Activated CD4-positive, alpha-beta T cell treated with anti-CD3 and anti-CD28 coated beads, Interleukin-2, Interleukin-4, amounts not matched to agents 100 ng/mL and 50 ng/mL, durations not matched to agents 16 hours and 8 hours (primary cell): ENCODE measurements around the gene LHFPL3.

Experiments
- DNase-seq: peaks from one replicate; pipeline ENCODE4 v3.0.0-alpha.2; 2020; ENCODE audit warnings: low spot score

The LHFPL3 gene

DNA sequence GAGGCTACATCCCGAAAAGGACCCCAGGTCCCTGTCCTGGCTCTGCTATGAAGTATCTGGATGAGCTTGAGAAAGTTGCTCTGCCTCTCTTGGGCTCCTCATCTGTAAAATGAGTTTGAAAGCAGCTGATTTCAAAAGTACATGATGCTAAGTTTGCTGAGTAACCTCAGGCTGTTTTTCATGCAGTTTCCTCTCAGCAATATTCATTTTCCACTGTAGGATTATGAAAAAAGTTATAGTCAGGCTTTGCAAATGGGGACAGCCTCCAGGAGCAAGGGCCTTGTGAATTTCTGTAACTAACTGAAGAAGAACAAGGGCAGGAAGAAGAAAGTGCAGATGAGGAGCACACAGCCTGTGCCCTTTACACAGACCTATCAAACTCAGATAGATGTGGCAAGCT is 518.3 kb downstream of the LHFPL3 start:
- no peak for DNase-seq

DNA sequence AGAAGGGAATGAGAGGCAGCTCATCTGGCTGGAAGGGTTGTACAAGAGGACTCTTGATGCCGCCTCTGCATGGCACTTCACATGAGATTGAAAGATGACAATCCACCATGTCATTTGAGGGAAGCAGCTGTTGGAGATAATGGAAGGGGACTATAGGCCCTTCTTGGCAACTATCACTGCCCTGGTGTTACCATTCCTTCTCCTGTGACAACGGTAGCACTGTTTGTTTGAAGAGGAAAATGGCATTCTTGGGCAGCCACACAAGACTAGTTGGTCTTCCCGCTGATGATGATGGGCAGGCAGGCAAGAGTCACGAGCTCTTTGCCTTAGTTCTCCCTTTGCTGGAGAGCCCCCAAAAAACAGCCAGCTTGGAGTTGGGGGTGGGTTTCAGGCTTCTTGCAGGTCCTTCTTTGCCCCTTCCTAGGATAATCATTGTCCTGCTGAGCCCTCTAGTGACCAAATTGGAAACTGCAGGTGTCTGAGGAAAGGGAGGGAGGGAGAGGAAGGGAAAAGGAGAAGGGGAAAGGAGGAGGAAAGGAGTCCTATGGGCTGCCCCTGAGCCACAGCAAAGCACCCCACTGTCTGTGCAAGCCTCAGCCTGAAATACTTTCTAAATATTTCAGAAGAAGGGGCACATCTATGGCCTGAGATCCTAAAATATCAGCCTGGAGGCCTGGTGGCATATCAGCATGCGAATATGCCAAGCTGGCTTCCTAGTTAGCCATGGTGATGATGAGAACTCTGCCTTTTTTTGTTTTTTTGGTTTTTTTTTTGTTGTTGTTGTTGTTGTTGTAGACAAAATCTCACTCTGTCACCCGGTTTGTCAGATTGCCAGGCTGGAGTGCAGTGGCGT is 520.0 kb downstream of the LHFPL3 start:
- DNase-seq, result peak; percentile 60

DNA sequence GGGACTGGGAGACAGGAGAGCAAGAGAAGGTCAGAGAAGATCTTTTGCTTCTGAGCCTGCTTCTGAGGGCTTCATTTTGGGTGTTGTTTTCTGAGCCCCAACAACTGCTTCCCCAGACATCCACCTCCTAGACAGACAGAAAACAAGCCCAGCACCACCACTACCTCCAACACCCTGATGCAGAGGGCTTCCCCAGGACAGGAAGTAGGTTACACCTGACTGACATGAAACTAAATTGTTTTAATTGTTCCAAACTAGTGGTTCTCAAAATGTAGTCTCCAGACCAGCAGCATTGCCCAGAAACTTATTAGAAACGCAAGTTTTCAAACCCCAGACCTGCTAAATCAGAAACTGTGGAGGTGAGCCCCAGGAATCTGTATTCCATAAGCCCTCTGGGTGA is 522.0 kb downstream of the LHFPL3 start:
- DNase-seq, result no peak

DNA sequence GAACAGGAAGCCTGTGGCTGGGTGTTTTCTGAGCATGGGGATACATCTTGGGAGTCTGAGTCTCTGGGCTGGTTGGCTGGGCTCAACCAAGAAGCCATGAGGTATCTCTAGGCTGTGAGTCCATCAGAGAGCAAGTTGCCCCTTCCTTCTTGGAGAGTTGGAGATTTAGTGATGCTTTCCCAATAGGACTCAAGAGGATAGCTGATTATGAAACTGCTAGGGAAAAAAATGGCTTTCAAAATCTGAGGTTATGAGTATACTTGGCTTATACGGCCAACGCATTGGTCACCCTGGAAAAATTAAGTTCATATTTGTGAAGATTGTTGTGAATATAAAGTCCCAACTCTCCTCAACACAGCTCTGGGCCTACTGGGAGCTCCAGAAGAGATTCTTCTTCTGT is 522.9 kb downstream of the LHFPL3 start:
- no peak for DNase-seq

DNA sequence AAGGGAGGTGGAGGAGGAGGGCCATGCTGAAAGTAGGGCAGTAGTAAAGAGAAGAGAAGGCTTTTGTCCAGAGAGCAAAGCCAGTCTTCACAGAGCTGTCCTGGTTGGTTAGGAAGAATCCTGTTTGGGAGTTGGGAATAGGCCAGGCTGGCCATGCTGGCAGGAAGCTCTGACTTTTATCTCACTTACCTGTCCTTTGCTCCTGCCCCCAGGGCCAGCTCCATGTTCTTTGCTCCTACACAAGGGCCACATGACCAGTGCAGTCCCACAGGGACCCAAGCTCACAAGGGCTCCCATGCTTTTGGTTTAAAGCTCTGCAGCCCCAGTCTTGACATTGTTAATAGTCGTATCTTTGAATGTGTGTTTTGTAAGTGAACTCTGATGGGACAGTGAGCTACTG is 524.0 kb downstream of the LHFPL3 start:
- no peak for DNase-seq

DNA sequence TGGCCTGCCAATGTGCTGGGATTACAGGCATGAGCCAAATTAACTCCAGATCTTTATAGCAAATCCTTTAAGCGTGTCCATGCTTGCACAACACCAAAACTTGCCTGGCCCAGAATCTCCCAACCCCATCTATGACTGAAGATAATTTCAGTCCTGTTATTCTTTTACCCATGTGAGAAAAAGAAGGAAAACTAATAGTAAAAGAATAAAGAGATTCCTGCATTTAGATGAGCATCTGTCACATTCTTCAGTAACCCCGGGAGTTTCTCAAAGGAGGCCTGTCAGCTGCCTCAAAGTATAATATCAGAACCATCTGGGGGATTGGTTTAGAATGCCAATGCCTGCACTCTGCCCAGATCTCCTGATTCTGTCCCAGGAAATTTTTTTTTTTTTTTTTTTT is 527.5 kb downstream of the LHFPL3 start:
- DNase-seq, result no peak

DNA sequence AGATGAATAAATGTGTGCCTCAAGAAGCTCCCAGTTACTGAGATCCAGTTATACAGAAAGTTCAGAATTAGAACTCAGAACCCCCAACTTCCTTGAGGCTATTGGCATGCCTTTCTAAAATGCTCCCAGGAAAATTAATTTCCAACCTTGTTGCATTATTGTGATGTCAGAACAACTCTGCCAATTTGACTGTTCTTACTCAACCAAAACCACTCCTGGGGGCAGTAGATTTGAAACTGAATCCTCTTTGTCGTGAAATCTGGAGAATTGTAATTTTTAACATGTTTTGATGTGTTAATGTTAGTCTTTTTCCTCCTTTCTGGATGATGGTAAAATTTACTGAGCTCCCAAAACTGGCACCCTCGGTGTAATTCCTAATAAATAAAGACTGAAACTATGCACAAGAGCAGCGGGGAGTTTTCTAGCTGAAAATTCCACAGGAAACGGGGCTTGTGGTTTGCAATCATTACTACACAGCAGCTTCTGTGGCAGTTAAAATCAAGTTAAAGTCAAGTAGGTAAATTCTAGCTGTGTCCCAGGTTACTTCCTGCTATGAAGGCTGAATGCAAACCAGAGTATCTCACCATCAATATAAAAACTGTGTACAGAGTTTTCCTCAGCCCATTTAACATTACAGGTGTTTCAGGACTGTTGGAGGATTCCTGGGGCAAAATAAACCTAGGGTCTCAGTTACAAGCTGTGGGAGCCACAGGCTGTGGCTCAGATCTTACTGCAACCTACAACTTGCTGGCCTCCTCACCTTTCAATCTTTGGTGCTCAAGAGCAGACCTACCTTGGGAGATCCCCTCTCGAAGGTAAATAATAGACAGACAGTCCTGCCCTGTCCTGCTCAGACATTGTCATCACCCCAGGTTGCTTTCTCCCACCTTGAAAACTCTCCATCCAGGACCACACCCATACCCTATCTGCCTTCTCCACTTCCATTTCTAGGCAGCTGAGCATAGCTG is 529.3 kb downstream of the LHFPL3 start:
- peak; percentile 27 for DNase-seq

DNA sequence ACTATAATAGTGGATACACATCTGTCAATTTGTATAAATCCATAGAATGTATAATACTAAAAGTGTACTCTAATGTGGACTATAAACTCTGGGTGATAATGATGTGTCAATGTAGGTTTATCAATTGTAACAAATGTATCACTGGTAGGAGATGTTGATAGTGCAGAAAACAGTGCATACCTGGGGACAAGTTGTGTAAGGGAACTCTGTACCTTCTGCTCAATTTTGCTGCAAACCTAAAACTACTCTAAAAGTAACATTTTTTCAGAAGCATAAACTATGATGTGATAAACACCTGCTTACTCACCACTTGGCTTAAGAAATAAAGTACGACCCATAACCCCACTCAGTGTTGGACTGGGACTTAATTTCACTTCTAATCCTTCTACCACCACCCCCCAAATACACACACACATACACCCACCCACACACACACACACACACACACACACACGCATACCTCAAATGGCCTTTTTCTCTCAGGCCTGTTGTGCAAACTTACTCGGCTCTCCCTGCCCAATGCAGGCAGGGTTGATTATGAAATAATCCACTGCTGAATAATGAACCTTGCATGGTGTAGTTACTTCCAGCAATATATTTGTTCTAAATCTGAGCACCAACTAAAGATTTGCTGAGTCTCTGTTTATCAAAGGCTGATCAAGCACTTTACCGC is 531.5 kb downstream of the LHFPL3 start:
- no peak for DNase-seq

DNA sequence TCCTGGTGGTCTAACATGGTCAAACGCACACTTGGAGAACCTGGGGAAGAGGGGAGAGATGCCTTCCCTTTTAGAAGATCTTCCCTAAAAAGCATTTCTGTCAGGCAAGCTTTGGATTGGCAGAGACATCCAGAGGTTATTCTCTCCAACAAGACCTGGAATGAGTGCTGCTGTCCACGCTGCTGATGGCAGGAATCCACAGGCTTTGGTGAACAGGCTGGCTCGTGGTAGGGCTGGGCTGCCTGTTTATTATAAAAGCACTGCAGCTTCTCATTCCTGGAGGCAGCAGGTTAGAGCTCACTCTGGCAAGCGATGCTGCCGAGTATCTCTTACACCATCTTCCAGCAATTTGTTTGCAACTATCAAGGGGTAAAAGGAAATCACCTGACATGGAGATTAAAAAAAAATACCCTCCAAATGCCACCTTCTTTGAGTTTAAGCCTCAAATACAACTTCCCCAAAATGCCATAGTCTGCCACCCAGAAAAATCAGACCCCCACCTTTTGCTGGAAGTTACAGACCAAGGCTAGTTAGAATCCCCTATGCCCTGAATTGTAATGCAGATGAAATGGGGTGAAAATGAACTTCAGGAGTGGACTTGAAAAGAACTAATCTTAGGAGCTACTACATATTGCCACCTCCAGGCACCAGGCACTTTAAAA is 533.5 kb downstream of the LHFPL3 start:
- DNase-seq, result no peak

DNA sequence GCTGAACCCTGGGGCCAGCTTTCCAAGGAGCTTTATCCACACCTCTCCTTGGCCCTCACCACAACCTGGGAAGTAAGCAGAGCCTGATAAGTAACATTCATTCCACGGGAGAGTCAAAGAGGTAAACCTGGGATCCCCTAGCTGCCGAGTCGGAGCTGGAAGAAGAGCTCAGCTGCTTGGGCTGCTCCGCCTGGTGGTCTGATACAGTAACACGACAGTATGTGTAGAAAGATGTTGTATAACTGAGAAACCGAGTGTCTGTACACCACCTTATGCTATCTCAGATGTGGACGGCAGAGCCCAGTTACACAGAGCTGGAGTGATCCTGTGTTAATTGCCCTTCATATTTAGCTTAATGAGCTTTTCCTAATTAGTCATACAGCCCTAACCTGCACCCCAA is 534.3 kb downstream of the LHFPL3 start:
- no peak for DNase-seq

DNA sequence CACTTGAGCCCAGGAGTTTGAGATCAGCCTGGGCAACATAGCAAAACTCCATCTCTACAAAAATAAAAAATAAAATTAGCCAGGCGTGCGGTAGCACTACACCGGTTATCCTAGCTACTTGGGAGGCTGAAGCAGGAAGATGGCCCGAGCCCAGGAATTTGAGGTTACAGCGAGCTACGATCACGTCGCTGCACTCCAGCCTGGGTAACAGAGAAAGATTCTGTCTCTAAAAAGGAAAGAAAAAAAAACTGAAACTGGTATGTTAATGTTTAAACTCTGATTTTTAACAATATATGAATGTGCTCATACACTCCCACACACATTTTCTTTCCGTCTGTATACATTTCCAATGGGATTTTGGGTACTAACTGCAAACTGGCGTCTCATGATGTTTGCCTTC is 545.0 kb downstream of the LHFPL3 start:
- DNase-seq, result no peak

DNA sequence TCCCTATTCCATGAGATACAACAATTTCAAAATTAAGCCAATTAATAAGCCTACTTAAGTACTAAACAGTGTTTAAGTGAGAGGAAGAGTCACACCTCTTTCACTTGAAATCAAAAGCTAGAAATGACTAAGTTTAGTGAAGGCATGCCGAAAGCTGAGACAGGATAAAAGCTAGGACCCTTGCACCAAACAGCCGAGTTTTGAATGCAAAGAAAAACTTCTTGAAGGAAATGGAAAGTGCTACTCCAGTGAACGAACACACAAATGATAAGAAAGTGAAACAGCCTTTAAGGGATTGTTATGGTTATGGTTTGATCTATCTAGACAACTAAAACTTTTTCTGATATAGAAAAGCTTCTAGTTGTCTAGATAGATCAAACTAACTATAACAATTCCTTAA is 550.2 kb downstream of the LHFPL3 start:
- DNase-seq, result peak; percentile 73

DNA sequence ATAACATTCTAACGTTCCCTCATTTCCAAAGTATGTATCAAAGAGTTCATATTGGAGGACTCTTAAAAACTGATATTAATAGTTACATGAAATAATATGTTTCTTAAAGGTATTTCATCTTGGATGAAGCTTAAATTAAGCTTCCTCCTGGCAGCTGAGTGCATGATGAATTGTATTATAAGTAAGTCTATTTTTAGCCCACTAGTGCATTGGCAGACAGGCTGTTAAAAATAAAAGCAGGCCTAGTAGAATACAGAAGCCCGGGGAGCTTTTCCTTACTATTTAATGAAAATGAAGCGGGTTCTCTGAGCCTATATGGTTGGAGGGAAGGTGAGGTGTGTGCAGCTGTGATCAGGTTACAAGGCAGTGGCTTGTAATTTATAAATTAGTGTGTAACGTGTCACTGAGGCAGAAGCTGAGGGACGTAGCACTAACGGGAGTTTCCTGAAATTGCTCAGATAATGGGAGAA is 554.9 kb downstream of the LHFPL3 start:
- DNase-seq, result no peak

DNA sequence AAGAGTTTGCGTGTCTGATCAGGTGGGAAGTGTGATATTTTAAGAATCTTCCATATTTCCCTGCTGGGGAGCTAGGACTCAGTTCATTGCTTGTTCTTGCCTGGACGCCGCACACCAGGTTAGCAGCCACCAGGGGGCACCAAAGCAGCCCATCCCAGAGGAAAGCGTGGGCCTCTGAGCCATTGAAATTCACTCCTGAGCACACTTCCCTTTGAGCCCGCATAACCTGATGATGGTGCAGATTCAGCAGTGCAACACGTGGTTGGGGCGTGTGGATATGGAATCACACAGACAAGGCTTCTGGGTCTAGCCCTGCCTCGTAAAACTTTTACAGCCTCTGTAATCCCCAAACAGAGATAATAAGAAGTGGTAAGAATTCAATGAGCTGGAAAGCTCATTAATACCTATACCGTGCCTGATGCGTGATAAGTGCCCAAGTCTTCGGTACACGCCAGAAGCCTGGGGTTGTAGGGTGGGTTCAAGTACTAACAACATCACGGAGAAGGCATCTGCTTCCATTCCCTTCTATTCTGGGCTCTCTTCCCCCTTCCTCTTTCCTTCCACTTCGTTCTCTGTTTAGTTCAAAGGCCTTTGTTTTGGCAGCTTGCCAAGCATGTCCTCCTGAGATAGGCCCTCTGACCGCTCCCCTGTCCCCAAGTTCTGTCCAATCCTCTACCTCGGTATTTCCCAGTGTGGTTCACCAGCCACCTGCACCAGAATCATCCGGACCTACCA is 555.5 kb downstream of the LHFPL3 start:
- DNase-seq, result peak; percentile 78

DNA sequence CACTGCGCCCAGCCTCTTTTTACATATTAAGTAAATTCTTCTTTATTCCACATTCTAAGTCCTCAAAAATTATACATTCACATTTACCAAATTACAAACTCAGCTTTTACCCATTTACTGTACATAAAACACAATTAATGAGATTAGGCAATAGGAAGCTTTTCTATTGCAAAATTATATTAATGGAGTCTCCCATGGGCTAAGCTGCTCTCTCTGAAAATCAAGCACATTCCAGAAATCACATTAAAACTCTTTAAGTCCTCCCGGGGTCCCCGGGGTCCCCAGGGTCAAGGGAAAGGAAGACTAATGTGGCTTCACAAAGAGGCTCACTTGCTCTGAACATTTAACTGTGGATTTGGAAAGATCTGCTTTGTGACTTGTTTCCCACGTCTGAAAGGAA is 558.2 kb downstream of the LHFPL3 start:
- DNase-seq, result no peak

DNA sequence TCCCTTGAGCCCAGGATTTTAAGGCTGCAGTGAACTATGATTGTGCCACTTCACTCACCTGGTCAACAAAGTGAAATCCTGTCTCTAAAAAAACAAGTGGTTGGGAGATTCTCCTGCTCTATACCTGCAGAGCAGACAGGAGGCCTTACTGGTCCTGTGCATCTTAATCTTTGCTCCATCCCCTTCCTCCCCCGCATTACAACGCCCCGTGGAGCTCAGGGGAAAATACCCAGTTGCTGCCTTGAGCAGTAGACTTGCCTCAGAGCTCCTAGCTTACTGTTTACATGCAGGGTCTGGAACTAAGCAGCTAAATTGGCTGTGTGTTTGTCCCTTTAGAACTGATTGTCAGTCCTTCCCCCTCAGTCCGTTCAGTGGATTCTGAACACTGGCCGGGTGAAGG is 561.8 kb downstream of the LHFPL3 start:
- DNase-seq, result no peak

DNA sequence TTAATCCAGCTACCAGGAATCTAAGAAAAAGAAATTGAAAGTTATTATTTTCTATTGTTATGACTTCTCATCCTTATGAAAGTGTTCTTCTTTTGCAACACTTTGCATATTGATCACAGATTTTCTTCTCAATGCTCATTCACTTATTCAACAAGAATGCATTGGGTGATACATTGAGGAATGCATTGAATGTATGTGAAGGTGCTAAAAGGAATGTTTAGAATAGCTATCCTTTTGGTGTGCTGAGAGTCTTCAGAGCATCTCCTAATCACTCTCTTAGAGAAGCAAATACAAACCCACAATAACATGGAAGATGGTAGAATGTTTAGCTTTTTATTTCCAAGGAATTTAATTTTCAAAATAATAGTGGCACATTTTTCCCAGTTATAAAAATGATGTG is 563.5 kb downstream of the LHFPL3 start:
- DNase-seq, result no peak

DNA sequence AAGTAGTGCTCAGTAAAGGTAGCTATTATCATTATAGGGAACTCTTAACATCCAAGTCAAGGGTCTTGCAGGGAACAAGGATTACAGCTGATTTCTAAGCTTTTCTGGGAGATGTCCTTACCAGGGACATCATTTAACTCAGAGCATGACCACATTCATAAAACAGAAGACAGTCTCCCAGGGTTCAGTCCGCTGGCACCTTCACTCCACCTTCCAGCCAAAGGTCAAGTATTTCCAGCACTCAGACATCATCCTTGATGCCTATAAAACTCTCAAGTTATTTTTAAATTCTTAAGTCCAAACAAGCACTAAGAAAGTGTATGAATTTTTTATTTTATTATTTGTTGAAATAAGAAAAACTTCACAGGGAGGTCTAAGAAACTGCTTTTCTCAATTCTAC is 565.9 kb downstream of the LHFPL3 start:
- no peak for DNase-seq

DNA sequence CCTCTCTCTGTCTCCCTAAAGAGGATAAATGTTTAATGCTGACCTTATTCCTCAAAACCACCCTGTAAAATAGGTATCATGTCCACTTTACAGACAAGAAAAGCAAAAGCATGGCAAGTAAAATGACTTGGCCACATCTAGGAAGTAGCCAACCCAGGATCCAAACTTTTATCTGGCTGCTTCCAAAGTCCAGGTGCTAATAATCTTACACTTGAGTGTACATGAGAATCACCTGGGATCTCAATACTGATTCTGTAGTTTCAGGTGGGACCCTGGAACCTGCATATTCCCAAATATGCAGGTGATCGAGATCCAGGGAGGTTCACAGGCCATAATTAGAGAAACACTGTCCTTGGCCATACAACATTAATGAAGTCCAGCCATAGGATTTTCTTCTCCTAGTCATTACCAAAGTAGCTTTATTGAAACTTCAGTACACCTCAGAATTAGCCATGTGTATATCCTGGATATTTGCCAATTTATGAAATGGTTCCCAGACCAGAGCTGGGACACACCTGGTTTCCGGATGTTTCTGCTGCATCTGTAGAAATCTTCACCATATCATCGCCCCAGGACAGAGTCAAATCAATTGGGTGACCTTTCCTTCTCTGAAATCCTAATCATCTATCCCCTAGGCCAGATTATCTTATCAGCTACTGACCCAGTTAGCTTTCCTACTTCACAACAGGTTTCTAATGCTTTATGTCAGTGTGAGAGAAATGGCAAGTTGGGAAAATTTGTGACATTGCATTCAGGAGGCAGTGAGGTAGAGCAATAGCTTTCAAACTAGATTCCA is 566.5 kb downstream of the LHFPL3 start:
- DNase-seq, result no peak

DNA sequence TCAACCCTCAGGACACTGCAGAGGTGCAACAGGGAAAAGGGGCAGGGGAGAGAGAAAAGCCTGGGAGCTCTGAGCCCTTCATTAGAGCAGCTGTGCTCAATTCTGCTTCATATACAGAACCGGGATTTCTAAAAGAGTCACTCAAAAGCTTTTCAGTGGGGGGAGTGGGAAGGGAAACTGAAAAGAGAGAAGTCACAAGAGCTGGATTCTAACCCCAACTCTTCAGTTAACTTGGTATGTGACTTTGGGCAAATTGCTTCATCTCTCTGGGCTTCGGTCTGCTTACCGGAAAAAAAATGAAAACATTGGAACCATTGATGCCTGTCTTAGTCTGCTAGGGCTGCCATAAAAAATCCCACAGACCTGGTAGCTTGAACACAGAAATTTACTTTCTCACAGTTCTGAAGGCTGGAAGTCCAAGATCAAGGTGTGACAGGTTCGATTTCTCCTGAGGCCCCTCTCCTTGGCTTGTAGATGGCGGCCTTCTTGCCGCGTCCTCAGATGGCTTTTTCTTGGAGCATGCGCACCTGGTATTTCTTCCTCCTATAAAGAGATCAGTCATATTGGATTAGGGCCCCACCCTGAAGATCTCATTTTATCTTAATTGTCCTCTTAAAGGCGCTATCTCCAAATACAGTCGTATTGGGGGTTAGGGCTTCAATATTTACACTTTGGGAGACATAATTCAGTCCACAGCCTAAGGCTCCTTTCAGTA is 567.3 kb downstream of the LHFPL3 start:
- no peak for DNase-seq
